HEK293 (cell line): ENCODE measurements around the gene RASSF9.
A peak's percentile ranks its signal among the peaks of the same experiment; 100 is the strongest.

ENCODE experiments used
- CTCF ChIA-PET: fragments of 350-600 bp; formaldehyde crosslinking; extraction: SDS; loops from one replicate; lab custom pipeline; 2021; ENCODE audit warnings: antibody characterized with exemption; lab: Yijun Ruan, JAX
- POLR2A ChIA-PET: fragments of 300-600 bp; formaldehyde crosslinking; extraction: SDS; loops from one replicate; lab custom pipeline; 2020; ENCODE audit warnings: antibody characterized with exemption, inconsistent platforms; lab: Yijun Ruan, JAX
- H3K27ac ChIP-seq: fragments of 200-500 bp; sonication (Bioruptor generic); 2 replicates; pipeline ENCODE4 v1.5.1; 2014; ENCODE audit warnings: low read depth, low read length, control low read depth, inconsistent platforms; ENCODE audit errors: extremely low read depth
- H3K36me3 ChIP-seq, 2 experiments: fragments of 200-500 bp in 1 of 2; sonication (Bioruptor generic) in 1 of 2; 1 replicate in 1 of 2; 2 replicates in 1 of 2; pipeline ENCODE4 v1.5.1; 2014 to 2017; ENCODE audit warnings: inconsistent platforms in 2 of 2, low read length in 2 of 2; ENCODE audit not compliant: control insufficient read depth in 2 of 2, insufficient read depth in 1 of 2
- H3K4me1 ChIP-seq: fragments of 200-500 bp; sonication (Bioruptor generic); 2 replicates; pipeline ENCODE4 v1.5.1; 2014; ENCODE audit warnings: mild to moderate bottlenecking, low read length, inconsistent platforms; ENCODE audit not compliant: control insufficient read depth, insufficient read depth
- H3K4me3 ChIP-seq: 2 replicates; pipeline ENCODE4 v1.5.1; 2011; ENCODE audit warnings: low read depth, mild to moderate bottlenecking, control low read depth, low read length, moderate library complexity
- H3K9me3 ChIP-seq: fragments of 200-500 bp; sonication (Bioruptor generic); 2 replicates; pipeline ENCODE4 v1.5.1; 2014; ENCODE audit warnings: low read depth, low read length, inconsistent platforms; ENCODE audit not compliant: control insufficient read depth, insufficient read depth
- HOXC10 ChIP-seq: sonication (generic); formaldehyde crosslinking; IDR thresholded peaks from 2 replicates; pipeline ENCODE4 v1.8.1; 2023; ENCODE audit warnings: mild to moderate bottlenecking, missing genetic modification reagents
- KLF16 ChIP-seq: fragments of 450-650 bp; formaldehyde crosslinking; IDR thresholded peaks from 2 replicates; pipeline ENCODE4 v1.5.1; 2017; ENCODE audit warnings: missing biosample characterization, missing genetic modification characterization
- MZF1 ChIP-seq: fragments of 450-650 bp; formaldehyde crosslinking; IDR thresholded peaks from 2 replicates; pipeline ENCODE4 v1.5.1; 2017; ENCODE audit warnings: missing biosample characterization, missing genetic modification characterization, borderline replicate concordance
- SP7 ChIP-seq: fragments of 450-650 bp; formaldehyde crosslinking; IDR thresholded peaks from 2 replicates; pipeline ENCODE4 v1.5.1; 2016; ENCODE audit warnings: missing biosample characterization, missing genetic modification characterization
- ZEB2 ChIP-seq: fragments of 450-650 bp; formaldehyde crosslinking; IDR thresholded peaks from 2 replicates; pipeline ENCODE4 v1.5.1; 2016; ENCODE audit warnings: missing biosample characterization, missing genetic modification characterization
- ZNF121 ChIP-seq: fragments of 450-650 bp; formaldehyde crosslinking; IDR thresholded peaks from 2 replicates; pipeline ENCODE4 v1.5.1; 2016; ENCODE audit warnings: missing biosample characterization, missing genetic modification characterization
- ZNF239 ChIP-seq: fragments of 450-650 bp; formaldehyde crosslinking; IDR thresholded peaks from 2 replicates; pipeline ENCODE4 v1.5.1; 2016; ENCODE audit warnings: missing biosample characterization, missing genetic modification characterization
- ZNF248 ChIP-seq: fragments of 450-650 bp; formaldehyde crosslinking; IDR thresholded peaks from 2 replicates; pipeline ENCODE4 v1.5.1; 2017; ENCODE audit warnings: missing biosample characterization, missing genetic modification characterization
- ZNF404 ChIP-seq: fragments of 450-650 bp; formaldehyde crosslinking; IDR thresholded peaks from 2 replicates; pipeline ENCODE4 v1.5.1; 2017; ENCODE audit warnings: missing biosample characterization, missing genetic modification characterization
- ZNF654 ChIP-seq: fragments of 450-650 bp; formaldehyde crosslinking; IDR thresholded peaks from 2 replicates; pipeline ENCODE4 v1.5.1; 2016; ENCODE audit warnings: low read depth, missing biosample characterization, missing genetic modification characterization
- ZNF830 ChIP-seq: fragments of 450-650 bp; IDR thresholded peaks from 2 replicates; pipeline ENCODE4 v1.5.0; 2018; ENCODE audit warnings: missing biosample characterization, missing genetic modification characterization, low read depth, mild to moderate bottlenecking, moderate library complexity
- ZNF843 ChIP-seq: fragments of 450-650 bp; formaldehyde crosslinking; IDR thresholded peaks from 2 replicates; pipeline ENCODE4 v1.5.1; 2016; ENCODE audit warnings: missing biosample characterization, missing genetic modification characterization
- TF ChIP-seq, protein P1 (sequence below): fragments of 450-650 bp; formaldehyde crosslinking; IDR thresholded peaks from 2 replicates; pipeline ENCODE4 v1.5.1; 2016; ENCODE audit warnings: missing biosample characterization, missing genetic modification characterization
- TF ChIP-seq, protein P2 (sequence below): fragments of 450-650 bp; IDR thresholded peaks from 2 replicates; pipeline ENCODE4 v1.5.1; 2018; ENCODE audit warnings: missing biosample characterization, mild to moderate bottlenecking, missing genetic modification characterization

Gene RASSF9

DNA sequence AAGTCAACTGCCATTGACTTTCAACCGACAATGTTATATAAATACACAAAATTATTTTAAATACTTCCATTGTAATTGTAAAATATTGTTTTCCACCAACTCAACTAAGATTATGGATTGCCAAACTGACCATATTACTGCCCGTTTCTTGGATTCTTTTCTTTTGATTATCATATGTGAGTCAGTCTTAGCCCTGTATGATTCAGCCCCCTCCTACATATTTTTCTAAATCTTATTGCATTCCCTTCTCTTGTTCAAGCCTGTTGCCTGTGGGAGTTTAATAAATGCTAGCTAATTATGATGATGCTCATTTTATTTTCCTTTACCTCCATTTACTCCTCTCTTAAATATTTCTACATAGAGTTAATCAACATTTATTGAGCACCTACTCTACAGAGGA lies 6.8 kb downstream of the RASSF9 start:
- H3K9me3 ChIP-seq, result no peaks in the 10 kb centered on the region
- H3K27ac ChIP-seq, result no peak overlapping the region
- H3K4me3 ChIP-seq, result no peak overlapping the region
- H3K36me3 ChIP-seq, result no peaks in the 10 kb centered on the region
- ChIA-PET CTCF (no interaction called here), POLR2A (no interaction called here)
- H3K4me1 ChIP-seq, result peaks cover 31% of the 10 kb centered on the region
- no peak for TF ChIP-seq ZNF830 (tag by site-specific recombination)
- TF ChIP-seq ZNF404, result no peak
- TF ChIP-seq ZNF121 (tag by site-specific recombination), result no peak
- TF ChIP-seq ZEB2 (tag by site-specific recombination), result no peak
- TF ChIP-seq ZNF239 (tag by site-specific recombination), result no peak

DNA sequence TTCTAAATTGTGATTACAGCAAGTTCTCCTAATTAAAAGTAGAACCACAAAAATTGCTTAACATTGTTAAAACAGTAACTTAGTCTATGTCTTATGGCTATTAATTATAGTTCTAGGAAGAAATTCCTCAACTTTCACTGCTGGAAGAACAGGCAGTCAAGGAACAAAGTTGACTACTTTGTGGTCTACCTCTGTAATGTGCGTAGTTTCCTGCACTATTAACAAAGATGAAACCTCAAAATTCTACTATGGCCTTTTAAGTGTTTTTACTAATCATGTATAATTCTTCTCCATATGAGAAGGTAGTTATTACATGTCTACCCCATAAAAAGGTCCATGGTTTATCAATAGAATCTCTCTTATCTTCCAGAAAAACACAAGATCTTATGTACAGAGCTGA lies 7.6 kb downstream of the RASSF9 start:
- H3K4me1 ChIP-seq, result peaks cover 25% of the 10 kb centered on the region
- no peaks in the 10 kb centered on the region for H3K36me3 ChIP-seq
- H3K4me3 ChIP-seq, result no peak overlapping the region
- H3K9me3 ChIP-seq, result no peaks in the 10 kb centered on the region
- no peak overlapping the region for H3K27ac ChIP-seq
- TF ChIP-seq ZNF654 (tag by site-specific recombination) (no peak), ZNF843 (tag by site-specific recombination) (peak; percentile 41; the same call in 1 of the 2 replicates), SP7 (tag by site-specific recombination) (0 out of 2 replicates have a peak, but pooled peaks have one; percentile 22)
- TF ChIP-seq, all 188 proteins: peak for 2
- POLR2A ChIA-PET, result no interaction called here
- CTCF ChIA-PET, result no interaction called here

DNA sequence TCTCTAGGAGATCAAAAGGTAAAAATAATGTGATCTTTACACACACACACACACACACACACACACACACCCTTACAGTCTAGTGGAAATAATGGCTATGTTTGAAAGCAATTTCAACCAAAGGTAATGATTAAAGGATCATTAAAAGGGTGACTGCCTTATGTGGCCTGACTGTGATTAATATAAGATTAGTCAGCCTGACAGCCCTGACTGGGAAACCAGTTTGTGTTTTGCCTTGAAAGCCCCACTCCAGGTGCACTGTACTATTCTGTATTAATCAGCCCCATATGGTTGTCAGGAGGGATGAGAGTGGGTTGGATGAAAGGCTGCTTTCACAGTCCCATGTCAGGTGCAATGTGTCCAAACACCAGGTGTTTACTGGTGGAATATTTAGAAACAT lies 10.5 kb downstream of the RASSF9 start:
- H3K27ac ChIP-seq, result no peak overlapping the region
- H3K36me3 ChIP-seq, result no peaks in the 10 kb centered on the region
- peaks cover 10% of the 10 kb centered on the region for H3K4me1 ChIP-seq
- CTCF ChIA-PET, result no interaction called here
- no peak overlapping the region for H3K4me3 ChIP-seq
- POLR2A ChIA-PET, result no interaction called here
- no peak for TF ChIP-seq HOXC10 (CRISPR knock-in tag)
- peak; percentile 90 for TF ChIP-seq SP7 (tag by site-specific recombination)
- no peaks in the 10 kb centered on the region for H3K9me3 ChIP-seq

DNA sequence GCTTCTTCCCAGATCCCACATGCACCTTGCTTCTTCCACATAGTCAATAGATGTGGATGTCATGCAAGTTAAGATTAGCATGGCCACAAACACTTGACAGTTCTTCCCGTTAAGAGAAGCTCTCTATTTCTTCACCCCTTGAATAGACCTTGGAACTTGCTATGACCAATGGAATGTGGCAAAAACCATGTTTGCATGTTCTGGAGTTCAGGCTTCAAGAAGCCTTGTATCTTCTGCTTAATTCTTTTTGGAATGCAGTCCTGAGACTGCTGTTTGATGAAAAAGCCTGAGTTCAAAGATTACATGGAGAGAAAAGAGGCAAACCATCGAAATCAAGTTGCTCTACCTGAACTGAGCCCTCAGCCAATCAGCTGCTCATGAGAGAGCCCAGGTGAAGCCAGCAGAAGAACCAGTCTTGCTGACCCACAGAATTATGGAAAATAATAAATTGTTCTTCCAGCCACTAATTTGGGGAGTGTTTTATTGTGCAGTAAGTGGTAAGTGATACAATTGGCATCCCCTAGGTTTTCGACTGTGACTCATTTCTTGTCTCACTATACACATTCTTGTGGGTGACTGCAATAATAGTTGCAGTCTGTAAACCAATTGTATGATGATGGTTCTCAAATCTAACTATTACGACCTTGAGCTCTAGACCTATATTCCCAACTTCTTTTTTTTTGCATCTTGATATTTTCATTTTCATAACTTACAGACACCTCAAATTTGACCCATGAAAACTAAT lies 12.6 kb downstream of the RASSF9 start:
- ChIA-PET CTCF (no interaction called here), POLR2A (no interaction called here)
- H3K4me1 ChIP-seq, result no peaks in the 10 kb centered on the region
- H3K36me3 ChIP-seq, result no peaks in the 10 kb centered on the region
- H3K9me3 ChIP-seq, result no peaks in the 10 kb centered on the region
- no peak overlapping the region for H3K27ac ChIP-seq
- TF ChIP-seq ZEB2 (tag by site-specific recombination), result 0 out of 2 replicates have a peak, but pooled peaks have one; percentile 25
- TF ChIP-seq, protein P1, sequence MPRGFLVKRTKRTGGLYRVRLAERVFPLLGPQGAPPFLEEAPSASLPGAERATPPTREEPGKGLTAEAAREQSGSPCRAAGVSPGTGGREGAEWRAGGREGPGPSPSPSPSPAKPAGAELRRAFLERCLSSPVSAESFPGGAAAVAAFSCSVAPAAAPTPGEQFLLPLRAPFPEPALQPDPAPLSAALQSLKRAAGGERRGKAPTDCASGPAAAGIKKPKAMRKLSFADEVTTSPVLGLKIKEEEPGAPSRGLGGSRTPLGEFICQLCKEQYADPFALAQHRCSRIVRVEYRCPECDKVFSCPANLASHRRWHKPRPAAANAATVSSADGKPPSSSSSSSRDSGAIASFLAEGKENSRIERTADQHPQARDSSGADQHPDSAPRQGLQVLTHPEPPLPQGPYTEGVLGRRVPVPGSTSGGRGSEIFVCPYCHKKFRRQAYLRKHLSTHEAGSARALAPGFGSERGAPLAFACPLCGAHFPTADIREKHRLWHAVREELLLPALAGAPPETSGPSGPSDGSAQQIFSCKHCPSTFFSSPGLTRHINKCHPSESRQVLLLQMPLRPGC (tag by site-specific recombination), result 0 out of 2 replicates have a peak, but pooled peaks have one; percentile 24
- TF ChIP-seq ZNF248 (tag by site-specific recombination), result no peak
- TF ChIP-seq, protein P2, sequence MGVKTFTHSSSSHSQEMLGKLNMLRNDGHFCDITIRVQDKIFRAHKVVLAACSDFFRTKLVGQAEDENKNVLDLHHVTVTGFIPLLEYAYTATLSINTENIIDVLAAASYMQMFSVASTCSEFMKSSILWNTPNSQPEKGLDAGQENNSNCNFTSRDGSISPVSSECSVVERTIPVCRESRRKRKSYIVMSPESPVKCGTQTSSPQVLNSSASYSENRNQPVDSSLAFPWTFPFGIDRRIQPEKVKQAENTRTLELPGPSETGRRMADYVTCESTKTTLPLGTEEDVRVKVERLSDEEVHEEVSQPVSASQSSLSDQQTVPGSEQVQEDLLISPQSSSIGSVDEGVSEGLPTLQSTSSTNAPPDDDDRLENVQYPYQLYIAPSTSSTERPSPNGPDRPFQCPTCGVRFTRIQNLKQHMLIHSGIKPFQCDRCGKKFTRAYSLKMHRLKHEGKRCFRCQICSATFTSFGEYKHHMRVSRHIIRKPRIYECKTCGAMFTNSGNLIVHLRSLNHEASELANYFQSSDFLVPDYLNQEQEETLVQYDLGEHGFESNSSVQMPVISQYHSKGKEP (tag by site-specific recombination), result 0 out of 2 replicates have a peak, but pooled peaks have one; percentile 32
- TF ChIP-seq SP7 (tag by site-specific recombination), result peak; percentile 22; the same call in 1 of the 2 replicates
- 0 out of 2 replicates have a peak, but pooled peaks have one; percentile 47 for TF ChIP-seq MZF1 (tag by site-specific recombination)
- no peak for TF ChIP-seq KLF16 (tag by site-specific recombination)
- H3K4me3 ChIP-seq, result no peak overlapping the region
